IMR-90 (cell line): Measurements from ENCODE around the gene TMEM45A.

Source experiments
- CEBPB ChIP-seq: IDR thresholded peaks from 2 replicates; pipeline ENCODE4 v1.6.1; 2012; ENCODE audit warnings: low read depth, low read length, improper control_type of control experiment
- MXI1 ChIP-seq: IDR thresholded peaks from 2 replicates; pipeline ENCODE4 v1.6.1; 2012; ENCODE audit warnings: low read depth, mild to moderate bottlenecking, low read length, moderate library complexity, borderline replicate concordance
- POLR2A ChIP-seq: IDR thresholded peaks from 2 replicates; pipeline ENCODE4 v1.6.1; 2012; ENCODE audit warnings: mild to moderate bottlenecking, low read depth, low read length
- SMC3 ChIP-seq: fragments of 150-350 bp; IDR thresholded peaks from 2 replicates; pipeline ENCODE4 v1.6.1; 2016; ENCODE audit warnings: low read depth, mild to moderate bottlenecking, antibody characterized with exemption, low read length, moderate library complexity
- TF ChIP-seq, protein P1 (sequence below): conservative IDR thresholded peaks from 2 replicates; pipeline ENCODE4 v1.5.1; 2012; ENCODE audit warnings: mild to moderate bottlenecking, low read depth, low read length, improper control_type of control experiment

DNA sequence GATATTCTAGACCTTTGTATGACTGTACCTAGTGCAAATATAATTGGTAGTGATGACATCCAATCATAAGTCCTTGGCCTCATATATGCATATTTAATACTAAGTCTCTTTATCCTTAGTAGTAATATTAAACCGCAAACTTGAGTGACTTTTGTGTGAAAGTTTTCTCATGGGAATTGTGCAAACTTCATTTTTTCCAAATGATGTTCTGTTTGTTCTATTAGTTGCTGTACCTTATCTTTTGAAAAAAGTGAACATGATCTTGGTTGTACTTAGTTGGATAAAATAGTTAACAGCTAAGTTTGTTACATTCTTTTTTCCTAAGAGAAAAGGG lies 43.2 kb downstream of the TMEM45A start:
- TF ChIP-seq, protein P1, sequence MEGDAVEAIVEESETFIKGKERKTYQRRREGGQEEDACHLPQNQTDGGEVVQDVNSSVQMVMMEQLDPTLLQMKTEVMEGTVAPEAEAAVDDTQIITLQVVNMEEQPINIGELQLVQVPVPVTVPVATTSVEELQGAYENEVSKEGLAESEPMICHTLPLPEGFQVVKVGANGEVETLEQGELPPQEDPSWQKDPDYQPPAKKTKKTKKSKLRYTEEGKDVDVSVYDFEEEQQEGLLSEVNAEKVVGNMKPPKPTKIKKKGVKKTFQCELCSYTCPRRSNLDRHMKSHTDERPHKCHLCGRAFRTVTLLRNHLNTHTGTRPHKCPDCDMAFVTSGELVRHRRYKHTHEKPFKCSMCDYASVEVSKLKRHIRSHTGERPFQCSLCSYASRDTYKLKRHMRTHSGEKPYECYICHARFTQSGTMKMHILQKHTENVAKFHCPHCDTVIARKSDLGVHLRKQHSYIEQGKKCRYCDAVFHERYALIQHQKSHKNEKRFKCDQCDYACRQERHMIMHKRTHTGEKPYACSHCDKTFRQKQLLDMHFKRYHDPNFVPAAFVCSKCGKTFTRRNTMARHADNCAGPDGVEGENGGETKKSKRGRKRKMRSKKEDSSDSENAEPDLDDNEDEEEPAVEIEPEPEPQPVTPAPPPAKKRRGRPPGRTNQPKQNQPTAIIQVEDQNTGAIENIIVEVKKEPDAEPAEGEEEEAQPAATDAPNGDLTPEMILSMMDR: no peak
- TF ChIP-seq POLR2A (no peak), MXI1 (no peak), CEBPB (no peak), SMC3 (no peak)
